Natural killer cell (primary cell): ENCODE measurements around the gene DDIAS. TPM values are rescaled to one million over a fixed set of nuclear protein-coding genes. Genes with fewer than 3 reads are reported as not detected.

Source experiments
- ATAC-seq, 3 donors: fragments of 150-1000 bp in 2 of 3; fragments of 200-7000 bp in 1 of 3; cut with Tn5 transposase; 1 replicate in 1 of 3; 2 replicates in 2 of 3; pipeline ENCODE4 v1.10.0; 2021; ENCODE audit warnings: mild to moderate bottlenecking in 2 of 3, moderate library complexity in 2 of 3
- DNase-seq, 2 donors: peaks; one replicate each; pipeline versions ENCODE4 v3.0.0 to v3.0.0-alpha.2; 2013 to 2021; ENCODE audit warnings: mixed read lengths in 1 of 2
- H3K27ac ChIP-seq: one replicate; pipeline ENCODE4 v1.5.1; 2013; ENCODE audit warnings: mild to moderate bottlenecking, low read length
- H3K27me3 ChIP-seq: one replicate; pipeline ENCODE4 v1.6.1; 2013; ENCODE audit warnings: low read length; ENCODE audit not compliant: control insufficient read depth, insufficient read depth
- H3K36me3 ChIP-seq: one replicate; pipeline ENCODE4 v1.6.1; 2013; ENCODE audit warnings: low read length; ENCODE audit not compliant: control insufficient read depth, insufficient read depth
- H3K4me1 ChIP-seq: one replicate; pipeline ENCODE4 v1.6.1; 2013; ENCODE audit warnings: low read length; ENCODE audit not compliant: control insufficient read depth, insufficient read depth
- H3K4me3 ChIP-seq: one replicate; pipeline ENCODE4 v1.5.1; 2013; ENCODE audit warnings: low read length
- H3K9me3 ChIP-seq: one replicate; pipeline ENCODE4 v1.6.1; 2013; ENCODE audit warnings: low read length; ENCODE audit not compliant: control insufficient read depth, insufficient read depth
- H3K27ac Mint-ChIP-seq, 2 donors: one replicate each; pipeline ENCODE4 v1.8.0; 2022; ENCODE audit warnings: mild to moderate bottlenecking in 2 of 2, mixed read lengths in 2 of 2, moderate library complexity in 1 of 2
- H3K27me3 Mint-ChIP-seq, 2 donors: one replicate each; pipeline ENCODE4 v1.8.0; 2022; ENCODE audit warnings: low read depth in 2 of 2, mixed read lengths in 2 of 2
- H3K36me3 Mint-ChIP-seq: one replicate; pipeline ENCODE4 v1.8.0; 2022; ENCODE audit warnings: mixed read lengths
- H3K4me1 Mint-ChIP-seq, 2 donors: one replicate each; pipeline ENCODE4 v1.8.0; 2022; ENCODE audit warnings: mixed read lengths in 2 of 2
- H3K4me3 Mint-ChIP-seq: one replicate; pipeline ENCODE4 v1.8.0; 2022; ENCODE audit warnings: mild to moderate bottlenecking, moderate library complexity, mixed read lengths
- H3K9me3 Mint-ChIP-seq, 2 donors: one replicate each; pipeline ENCODE4 v1.8.0; 2022; ENCODE audit warnings: mixed read lengths in 2 of 2
- WGBS: methylation state at CpG from one replicate; pipeline ENCODE4 v1.1.7; 2013; ENCODE audit warnings: missing lambda C conversion rate; ENCODE audit not compliant: insufficient coverage; 5-methylcytosine and 5-hydroxymethylcytosine counted together
- intact Hi-C: fragments of 100-400 bp; cut with micrococcal nuclease; formaldehyde crosslinking; loops from one replicate; pipeline ENCODE4 v1.14.2; 2022
- total RNA-seq, 4 donors: library from RNA; stranded (reverse); fragments of 120-200 nt in 1 of 4; gene quantifications; one replicate each; pipeline versions ENCODE4 v1.2.3 to v1.2.4, GENCODE V29; 2013 to 2022
- TF ChIP-seq, protein P1 (sequence below): fragments of 200-600 bp; IDR thresholded peaks from one replicate; pipeline ENCODE4 v1.8.0; 2022; ENCODE audit warnings: antibody characterized with exemption

The DDIAS gene
- total RNA-seq, 3 donors from 2014 or later (not counting 1 experiment from before 2014, with no cell fraction given): 0.89 to 2.4 (median 1.8) TPM

DNA sequence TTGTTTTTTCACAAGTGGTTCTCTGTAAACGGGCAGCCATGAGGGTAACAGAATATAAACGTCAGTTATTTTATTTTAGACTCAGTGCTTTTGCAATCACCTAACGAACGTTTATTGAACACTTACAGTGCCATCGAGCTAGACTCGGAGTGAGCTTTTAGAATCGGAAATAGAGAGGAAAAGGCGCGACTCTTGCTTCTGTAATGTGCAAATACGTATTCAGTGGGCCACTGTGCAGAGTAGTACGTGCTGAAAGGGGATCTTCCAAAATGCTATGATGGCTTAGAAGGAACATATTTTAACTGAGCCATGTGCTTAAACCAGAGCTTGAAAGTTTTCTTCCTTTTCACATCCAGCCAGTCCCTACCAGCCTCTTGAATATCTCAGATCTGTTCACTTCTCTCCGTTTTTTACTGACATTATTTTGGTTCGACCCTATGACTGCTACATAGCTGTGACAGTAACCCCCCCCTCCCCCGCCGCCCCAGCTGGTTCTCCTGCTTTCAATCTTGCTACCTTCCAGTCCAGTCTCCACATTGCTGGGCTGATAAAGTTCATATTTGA is 468 bp downstream of the DDIAS start:
- intact Hi-C loops: loop anchor here (1.0 to 2.0 kb wide), 6 partner anchors 35 to 384 kb away; partner anchors contain the start of genes ANKRD42, CCDC90B and RAB30
- 2% methylated on average over 15 of the region's 15 CpGs for WGBS
- Mint-ChIP-seq H3K4me3 (peak overlapping the region; percentile 98), H3K4me1 (peaks cover 46 to 52% of the 10 kb centered on the region in 2 donors), H3K36me3 (no peaks in the 10 kb centered on the region), H3K27me3 (no peaks in the 10 kb centered on the region), H3K9me3 (no peaks in the 10 kb centered on the region), H3K27ac (peak overlapping the region; percentile 97 to 99)
- Histone ChIP-seq H3K36me3 (no peaks in the 10 kb centered on the region), H3K4me1 (peaks cover 32% of the 10 kb centered on the region), H3K4me3 (peak overlapping the region; percentile 94), H3K27ac (peak overlapping the region; percentile 99), H3K9me3 (no peaks in the 10 kb centered on the region), H3K27me3 (no peaks in the 10 kb centered on the region)
- TF ChIP-seq, protein P1, sequence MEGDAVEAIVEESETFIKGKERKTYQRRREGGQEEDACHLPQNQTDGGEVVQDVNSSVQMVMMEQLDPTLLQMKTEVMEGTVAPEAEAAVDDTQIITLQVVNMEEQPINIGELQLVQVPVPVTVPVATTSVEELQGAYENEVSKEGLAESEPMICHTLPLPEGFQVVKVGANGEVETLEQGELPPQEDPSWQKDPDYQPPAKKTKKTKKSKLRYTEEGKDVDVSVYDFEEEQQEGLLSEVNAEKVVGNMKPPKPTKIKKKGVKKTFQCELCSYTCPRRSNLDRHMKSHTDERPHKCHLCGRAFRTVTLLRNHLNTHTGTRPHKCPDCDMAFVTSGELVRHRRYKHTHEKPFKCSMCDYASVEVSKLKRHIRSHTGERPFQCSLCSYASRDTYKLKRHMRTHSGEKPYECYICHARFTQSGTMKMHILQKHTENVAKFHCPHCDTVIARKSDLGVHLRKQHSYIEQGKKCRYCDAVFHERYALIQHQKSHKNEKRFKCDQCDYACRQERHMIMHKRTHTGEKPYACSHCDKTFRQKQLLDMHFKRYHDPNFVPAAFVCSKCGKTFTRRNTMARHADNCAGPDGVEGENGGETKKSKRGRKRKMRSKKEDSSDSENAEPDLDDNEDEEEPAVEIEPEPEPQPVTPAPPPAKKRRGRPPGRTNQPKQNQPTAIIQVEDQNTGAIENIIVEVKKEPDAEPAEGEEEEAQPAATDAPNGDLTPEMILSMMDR: no peak
- DNase-seq (peak in 1 of 2 donors; percentile 49), ATAC-seq (peak in 1 of 3 donors; percentile 1)

DNA sequence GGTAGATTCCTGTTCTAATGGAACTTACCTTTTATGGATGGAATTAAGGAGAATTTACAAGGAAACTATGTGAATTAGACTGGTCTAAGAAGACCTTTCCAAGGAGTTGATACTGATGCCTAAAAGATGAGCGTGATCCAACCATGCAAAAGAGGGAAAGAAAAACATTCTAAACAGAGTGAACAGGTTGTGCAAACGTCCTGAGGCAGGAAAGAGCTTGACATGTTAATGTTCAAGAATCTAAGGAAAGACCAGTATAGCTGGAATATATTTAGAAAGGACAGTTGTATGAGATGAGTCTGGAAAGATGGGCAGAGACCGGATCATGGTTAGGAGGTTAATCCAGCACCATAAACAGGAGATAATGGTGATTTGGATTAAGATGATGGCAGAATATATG is 1.3 kb downstream of the DDIAS start:
- ATAC-seq (no peak), DNase-seq (no peak)
- H3K4me1 Mint-ChIP-seq: peaks cover 45 to 46% of the 10 kb centered on the region in 2 donors
- WGBS: 87% methylated on average over 3 of the region's 3 CpGs
- Histone ChIP-seq H3K9me3 (no peaks in the 10 kb centered on the region), H3K4me3 (no peak overlapping the region), H3K27me3 (no peaks in the 10 kb centered on the region), H3K27ac (no peak overlapping the region), H3K4me1 (peaks cover 32% of the 10 kb centered on the region), H3K36me3 (no peaks in the 10 kb centered on the region)
- H3K9me3 Mint-ChIP-seq: no peaks in the 10 kb centered on the region
- H3K4me3 Mint-ChIP-seq: peak overlapping the region; percentile 98
- TF ChIP-seq, protein P1: no peak
- intact Hi-C loops: no loop called here
- H3K27ac Mint-ChIP-seq: peak overlapping the region; percentile 97 to 99
- H3K27me3 Mint-ChIP-seq: no peaks in the 10 kb centered on the region
- H3K36me3 Mint-ChIP-seq: no peaks in the 10 kb centered on the region

DNA sequence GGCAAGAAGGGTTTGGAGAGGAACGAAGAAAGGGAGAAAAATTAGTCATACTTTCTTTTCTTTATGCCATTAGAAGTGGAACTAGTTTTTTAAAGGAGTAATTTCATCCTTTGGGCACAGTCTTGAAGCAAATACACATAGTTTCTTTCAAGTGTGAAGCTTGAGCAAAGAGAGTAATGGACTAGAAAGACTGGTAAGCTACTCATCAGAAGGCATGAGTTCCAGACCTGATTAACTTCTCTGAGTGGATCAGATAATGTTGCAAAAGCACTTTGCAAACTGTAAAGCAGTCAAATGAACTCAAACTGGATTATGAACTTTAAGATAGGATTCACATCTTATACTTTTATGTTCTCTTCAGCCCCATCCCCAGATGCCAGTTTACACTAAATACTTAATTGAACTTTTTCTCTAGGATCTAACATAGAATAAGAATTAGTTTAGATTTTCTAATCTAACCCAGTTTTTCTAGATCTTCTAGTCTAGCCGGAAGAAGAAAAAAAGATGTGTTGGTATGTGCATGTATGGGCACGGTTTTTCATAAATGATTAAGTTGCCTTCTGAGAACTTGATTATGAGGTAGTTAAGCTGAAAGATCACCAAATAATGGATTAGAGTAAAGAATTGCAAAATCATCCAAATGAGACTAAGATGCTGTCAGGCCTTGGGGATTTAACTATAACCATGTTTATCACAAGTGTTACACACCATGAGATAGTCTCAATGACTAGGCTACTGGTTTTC is 2.5 kb downstream of the DDIAS start:
- peaks cover 37 to 39% of the 10 kb centered on the region in 2 donors for H3K4me1 Mint-ChIP-seq
- no peaks in the 10 kb centered on the region for H3K27me3 Mint-ChIP-seq
- H3K27ac Mint-ChIP-seq: no peak overlapping the region
- no peak for ATAC-seq
- H3K36me3 Mint-ChIP-seq: no peaks in the 10 kb centered on the region
- no peaks in the 10 kb centered on the region for H3K9me3 Mint-ChIP-seq
- H3K27me3 ChIP-seq: no peaks in the 10 kb centered on the region
- no peak overlapping the region for H3K4me3 ChIP-seq
- H3K27ac ChIP-seq: no peak overlapping the region
- 93% methylated on average over 2 of the region's 3 CpGs for WGBS
- intact Hi-C loops: no loop called here
- DNase-seq: no peak
- no peaks in the 10 kb centered on the region for H3K36me3 ChIP-seq
- H3K9me3 ChIP-seq: no peaks in the 10 kb centered on the region
- no peak overlapping the region for H3K4me3 Mint-ChIP-seq
- TF ChIP-seq, protein P1: no peak
- H3K4me1 ChIP-seq: peaks cover 28% of the 10 kb centered on the region
